GM12865 (cell line): ENCODE results near the gene HDAC9.
A peak's percentile ranks its signal among the peaks of the same experiment; 100 is the strongest.

Experiments
- DNase-seq: peaks from one replicate; pipeline ENCODE4 v3.0.0; 2010; ENCODE audit warnings: low read depth
- H3K4me3 ChIP-seq: 2 replicates; pipeline ENCODE4 v1.5.1; 2011; ENCODE audit warnings: mild to moderate bottlenecking, low read depth, low read length, control low read depth
- CTCF ChIP-seq: IDR thresholded peaks from 2 replicates; pipeline ENCODE4 v1.5.1; 2011; ENCODE audit warnings: low read length, control low read depth, low read depth, inconsistent platforms; ENCODE audit not compliant: insufficient read depth; ENCODE audit errors: missing control alignments

Gene HDAC9

DNA sequence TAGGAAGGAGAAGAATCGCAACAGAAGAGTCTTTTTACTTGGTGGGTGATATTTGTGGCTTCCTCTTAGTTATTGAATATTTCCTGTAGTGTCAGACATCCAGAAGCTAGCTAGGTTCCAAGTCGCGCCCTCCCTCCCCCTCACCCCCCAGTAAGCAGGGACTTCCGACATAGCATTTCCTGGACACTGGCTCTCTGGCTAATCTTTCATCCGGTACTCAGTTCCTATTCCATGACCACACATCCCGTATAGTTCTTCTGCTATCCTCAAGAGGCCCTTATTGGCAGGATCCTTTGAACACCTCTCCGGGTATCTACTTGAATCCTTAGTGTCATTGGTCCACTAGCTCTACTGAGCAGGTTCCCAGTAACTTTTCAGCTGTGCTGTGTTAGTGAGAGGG, 167.8 kb downstream of the HDAC9 start:
- no peak overlapping the region for H3K4me3 ChIP-seq
- no peak for TF ChIP-seq CTCF
- no peak for DNase-seq

- no peak overlapping the region for H3K4me3 ChIP-seq
- peak; percentile 97 for TF ChIP-seq CTCF
- peak; percentile 88 for DNase-seq
These were observed 170.7 kb downstream of the HDAC9 start for GRCh38 chr7:18666107-18666728.

GRCh38 chr7:18667466-18667865, 171.9 kb downstream of the HDAC9 start:
- no peak for TF ChIP-seq CTCF
- H3K4me3 ChIP-seq = no peak overlapping the region
- DNase-seq = no peak

GRCh38 chr7:18671176-18671575, 175.6 kb downstream of the HDAC9 start:
- TF ChIP-seq CTCF = no peak
- no peak overlapping the region for H3K4me3 ChIP-seq
- DNase-seq = no peak

DNA sequence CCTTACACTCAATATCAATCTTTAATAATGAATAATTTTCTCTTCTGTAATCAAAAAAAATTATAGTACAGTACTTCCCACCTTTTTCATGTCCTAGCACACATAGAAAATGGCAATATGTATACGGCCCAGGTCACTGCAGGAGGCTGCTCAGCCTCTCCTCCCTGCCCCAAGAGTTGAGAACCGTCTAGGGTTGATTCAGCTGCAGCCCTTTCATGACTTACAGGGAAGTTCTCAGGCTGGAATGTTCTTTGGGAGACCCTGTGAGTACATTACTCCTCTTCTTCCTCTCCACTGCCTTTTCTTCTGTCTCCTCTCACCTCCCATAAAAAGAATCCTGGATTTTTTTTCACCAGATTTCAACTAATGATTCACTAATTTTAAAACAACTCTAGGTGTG, 180.0 kb downstream of the HDAC9 start:
- no peak for TF ChIP-seq CTCF
- no peak overlapping the region for H3K4me3 ChIP-seq
- DNase-seq = no peak

DNA sequence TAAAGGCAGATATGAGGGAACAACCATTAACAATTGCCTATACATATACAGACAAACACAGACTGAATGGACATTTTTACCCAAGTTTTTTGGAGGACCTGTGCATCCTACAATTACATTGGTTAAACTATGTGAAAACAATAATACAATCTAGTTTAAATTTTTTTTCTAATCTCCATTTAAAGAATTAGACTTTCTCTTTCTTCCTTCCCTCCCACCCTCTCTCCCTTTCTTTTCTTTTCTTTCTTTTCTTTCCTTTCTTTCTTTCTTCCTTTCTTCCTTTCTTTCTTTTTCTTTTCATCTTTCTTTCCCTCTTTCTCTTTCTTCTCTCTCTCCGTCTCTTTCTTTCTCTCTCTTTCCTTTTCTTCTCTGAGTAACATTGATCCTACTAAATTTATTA, 183.7 kb downstream of the HDAC9 start:
- no peak overlapping the region for H3K4me3 ChIP-seq
- no peak for DNase-seq
- no peak for TF ChIP-seq CTCF

GRCh38 chr7:18680576-18680975, 185.0 kb downstream of the HDAC9 start:
- no peak overlapping the region for H3K4me3 ChIP-seq
- no peak for DNase-seq
- TF ChIP-seq CTCF = no peak
